Activated CD4-positive, alpha-beta T cell treated with anti-CD3 and anti-CD28 coated beads, Interleukin-2, amount 50 U/mL, for 1 hour (primary cell): Measurements from ENCODE around the gene PARP12.

Experiments used
- DNase-seq: peaks from one replicate; pipeline ENCODE4 v3.0.0-alpha.2; 2020

PARP12 gene

GRCh38 chr7:140034421-140034820 is 28.3 kb downstream of the PARP12 start:
- DNase-seq, result no peak

DNA sequence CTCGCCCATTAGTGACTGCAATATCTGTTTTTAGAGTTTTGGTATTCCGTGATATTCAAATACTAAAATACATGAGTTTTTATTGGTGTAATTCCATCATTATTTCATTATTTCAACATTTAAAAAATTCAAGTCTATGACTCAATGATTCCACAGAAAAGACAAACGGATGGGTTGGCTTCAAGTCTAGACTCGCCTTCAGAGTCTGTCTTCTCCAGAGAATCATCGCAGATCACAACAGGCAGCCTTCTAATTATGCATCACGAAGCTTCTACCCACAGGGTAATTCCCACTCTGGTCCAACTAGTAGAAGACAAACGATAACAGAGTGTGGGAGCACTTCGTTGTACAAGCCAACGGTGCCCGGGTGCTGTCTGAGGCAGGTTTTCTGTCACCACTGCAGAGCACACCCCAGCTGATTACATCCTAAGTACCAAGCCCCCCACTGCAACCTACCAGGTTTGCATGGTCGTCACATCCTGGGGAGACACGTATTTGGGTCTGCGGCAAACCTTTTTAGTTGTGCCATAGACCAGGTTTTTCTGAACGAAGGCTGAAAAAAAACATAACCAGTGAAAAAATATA is 28.9 kb downstream of the PARP12 start:
- no peak for DNase-seq

GRCh38 chr7:140033036-140033435 is 29.7 kb downstream of the PARP12 start:
- DNase-seq, result no peak

DNA sequence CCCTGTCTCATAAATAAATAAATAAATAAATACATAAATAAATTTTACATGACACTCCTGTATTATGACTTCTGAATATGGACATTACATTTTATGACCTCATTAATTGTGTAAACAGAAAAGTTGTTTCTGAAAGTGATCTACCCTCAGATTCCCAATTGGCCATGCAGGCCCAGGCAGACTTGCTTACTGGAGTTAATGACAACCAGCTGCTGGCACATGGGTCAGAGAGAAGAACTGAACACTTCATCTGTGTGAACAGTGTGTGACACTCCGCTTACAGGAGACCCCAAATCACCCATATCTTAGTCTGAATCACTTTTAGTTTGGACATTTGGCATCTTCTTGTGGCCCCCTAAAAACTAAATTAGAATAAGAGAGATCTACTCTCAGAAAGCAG is 31.4 kb downstream of the PARP12 start:
- no peak for DNase-seq

- no peak for DNase-seq
Measured at GRCh38 chr7:140029072-140029471, 33.7 kb downstream of the PARP12 start.

- no peak for DNase-seq
Measured at GRCh38 chr7:140028311-140028710, 34.4 kb downstream of the PARP12 start.

DNA sequence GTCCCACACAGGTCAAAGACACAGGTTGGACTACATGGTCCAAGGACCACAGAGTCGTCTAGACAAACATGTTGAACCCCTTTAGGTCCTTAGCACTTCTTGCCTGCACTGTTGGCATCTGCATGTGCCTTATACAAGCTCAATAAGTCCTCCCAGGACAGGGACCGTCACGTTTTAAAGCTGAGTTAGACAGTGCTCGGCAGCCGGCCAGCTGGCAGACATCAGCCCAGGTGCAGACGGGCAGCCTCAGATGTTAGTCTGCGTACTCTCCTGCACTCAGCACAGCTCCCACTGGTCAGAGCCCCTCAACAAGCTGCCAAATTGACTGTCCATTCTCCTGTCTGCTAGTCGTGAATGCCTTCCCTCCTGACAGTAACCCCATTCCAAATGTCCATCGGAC is 34.9 kb downstream of the PARP12 start:
- no peak for DNase-seq

- no peak for DNase-seq
Measured at GRCh38 chr7:140026935-140027334, 35.8 kb downstream of the PARP12 start.

DNA sequence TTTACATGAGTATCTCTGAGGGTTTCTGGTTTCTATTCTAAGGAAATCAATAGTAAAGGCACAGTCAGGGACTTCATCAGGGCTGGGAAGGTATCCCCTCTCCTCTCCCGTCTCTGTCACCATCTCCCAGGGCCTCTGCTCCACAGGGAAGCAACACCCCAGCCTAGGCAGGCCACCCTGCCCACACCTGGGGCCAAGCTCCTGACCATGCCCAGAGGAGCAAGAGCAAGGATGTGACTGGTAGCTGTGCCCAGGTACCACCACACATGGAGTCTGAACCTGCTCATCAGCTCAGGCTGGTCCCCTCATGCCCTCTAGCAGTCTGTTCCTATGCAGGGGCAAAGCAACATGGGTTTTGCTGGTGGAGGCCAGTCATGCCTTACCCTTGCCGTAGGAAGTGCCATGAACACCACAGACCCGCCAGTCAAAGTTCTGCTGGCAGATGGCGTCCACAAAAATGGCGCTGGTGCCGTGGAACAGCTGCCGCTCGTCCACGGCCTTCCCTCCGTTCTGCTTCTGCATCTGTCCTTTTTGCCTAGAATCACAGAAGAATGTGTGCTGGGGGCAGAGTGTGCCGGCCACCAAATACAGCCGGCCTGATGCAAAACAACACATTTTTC is 36.8 kb downstream of the PARP12 start:
- DNase-seq, result no peak

GRCh38 chr7:140025241-140025640 is 37.5 kb downstream of the PARP12 start:
- DNase-seq, result no peak

GRCh38 chr7:140024585-140024984 is 38.2 kb downstream of the PARP12 start:
- no peak for DNase-seq

DNA sequence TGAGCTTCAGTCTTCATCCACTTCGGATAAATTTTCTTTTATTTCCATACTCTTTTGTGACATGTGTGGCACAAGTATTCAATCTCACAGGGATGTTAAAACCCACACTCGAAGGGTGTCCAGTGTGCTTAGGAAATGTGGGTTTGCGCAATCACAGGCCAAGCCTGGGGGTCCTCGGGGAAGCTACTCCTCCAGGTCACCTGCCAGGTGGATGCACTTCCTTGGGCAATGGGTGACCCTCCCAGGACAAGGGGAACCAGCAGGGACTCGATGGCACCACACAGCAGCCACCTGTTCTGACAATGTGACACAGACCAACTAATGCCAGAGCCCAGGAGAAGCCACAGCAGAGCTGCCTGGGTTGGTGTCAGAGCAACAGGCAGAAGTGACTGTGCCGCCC is 39.0 kb downstream of the PARP12 start:
- DNase-seq, result no peak

GRCh38 chr7:140022582-140023211 is 40.1 kb downstream of the PARP12 start:
- no peak for DNase-seq

DNA sequence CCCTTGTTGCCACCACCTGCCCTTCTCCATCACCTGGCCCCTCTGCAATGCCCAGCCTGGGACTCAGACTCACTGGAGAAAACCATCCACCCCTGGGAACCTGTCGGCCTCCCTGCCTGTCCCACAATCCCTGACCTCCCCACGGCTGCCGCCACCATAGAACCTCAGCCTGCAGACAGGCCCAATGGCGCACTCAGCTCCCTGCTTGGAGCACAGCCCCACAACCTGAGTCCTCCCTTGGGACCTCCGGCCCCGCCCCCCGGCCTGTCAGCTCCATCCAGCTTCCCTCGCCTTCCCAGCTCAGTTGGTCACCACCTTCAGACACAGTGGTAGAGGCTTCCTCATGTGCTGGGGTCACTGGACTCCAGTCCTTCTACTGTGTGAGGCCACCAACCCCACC is 41.1 kb downstream of the PARP12 start:
- DNase-seq, result no peak

- DNase-seq, result no peak
Measured at GRCh38 chr7:140019606-140020005, 43.1 kb downstream of the PARP12 start.

GRCh38 chr7:140019172-140019571 is 43.6 kb downstream of the PARP12 start:
- no peak for DNase-seq

GRCh38 chr7:140018125-140019043 is 44.4 kb downstream of the PARP12 start:
- no peak for DNase-seq

GRCh38 chr7:140017543-140017942 is 45.2 kb downstream of the PARP12 start:
- DNase-seq, result no peak

- no peak for DNase-seq
Measured at GRCh38 chr7:140017034-140017433, 45.7 kb downstream of the PARP12 start.

GRCh38 chr7:140016540-140016939 is 46.2 kb downstream of the PARP12 start:
- no peak for DNase-seq

GRCh38 chr7:140015471-140015970 is 47.2 kb downstream of the PARP12 start:
- DNase-seq, result no peak

DNA sequence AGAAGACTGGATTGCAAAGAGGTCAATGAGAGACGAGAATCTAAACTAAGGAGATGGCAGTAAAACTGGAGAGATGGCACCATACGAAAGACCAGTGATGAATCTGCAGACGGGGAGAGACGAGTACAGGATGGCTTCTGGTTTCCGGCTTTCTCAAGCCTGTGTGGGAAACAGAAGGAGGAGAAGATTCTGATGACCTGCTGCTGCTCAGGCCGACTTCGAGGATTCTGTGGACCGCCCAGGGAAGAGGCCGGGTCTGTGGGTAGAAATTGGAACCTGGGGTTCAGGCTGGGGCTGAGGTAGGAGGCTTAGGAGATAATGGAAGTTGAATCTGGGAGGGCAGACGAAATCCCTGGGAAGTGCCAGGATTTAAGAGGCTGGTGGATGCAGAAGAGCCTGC is 48.6 kb downstream of the PARP12 start:
- DNase-seq, result no peak

- no peak for DNase-seq
Measured at GRCh38 chr7:140013676-140014075, 49.1 kb downstream of the PARP12 start.
